Astrocyte (in vitro differentiated cells and primary cell): Measurements from ENCODE around the gene RBM20.

Experiments used
- EZH2 ChIP-seq: IDR thresholded peaks from 2 replicates; pipeline ENCODE4 v1.6.1; 2012; ENCODE audit warnings: mild to moderate bottlenecking, low read length, inconsistent platforms; ENCODE audit not compliant: insufficient read depth
- TF ChIP-seq, protein P1 (sequence below): IDR thresholded peaks from 2 replicates; pipeline ENCODE4 v1.5.1; 2011; ENCODE audit warnings: low read depth, mild to moderate bottlenecking, inconsistent platforms, low read length, moderate library complexity; ENCODE audit not compliant: insufficient read depth

GRCh38 chr10:110753462-110753861, 109.3 kb downstream of the RBM20 start:
- TF ChIP-seq, protein P1, sequence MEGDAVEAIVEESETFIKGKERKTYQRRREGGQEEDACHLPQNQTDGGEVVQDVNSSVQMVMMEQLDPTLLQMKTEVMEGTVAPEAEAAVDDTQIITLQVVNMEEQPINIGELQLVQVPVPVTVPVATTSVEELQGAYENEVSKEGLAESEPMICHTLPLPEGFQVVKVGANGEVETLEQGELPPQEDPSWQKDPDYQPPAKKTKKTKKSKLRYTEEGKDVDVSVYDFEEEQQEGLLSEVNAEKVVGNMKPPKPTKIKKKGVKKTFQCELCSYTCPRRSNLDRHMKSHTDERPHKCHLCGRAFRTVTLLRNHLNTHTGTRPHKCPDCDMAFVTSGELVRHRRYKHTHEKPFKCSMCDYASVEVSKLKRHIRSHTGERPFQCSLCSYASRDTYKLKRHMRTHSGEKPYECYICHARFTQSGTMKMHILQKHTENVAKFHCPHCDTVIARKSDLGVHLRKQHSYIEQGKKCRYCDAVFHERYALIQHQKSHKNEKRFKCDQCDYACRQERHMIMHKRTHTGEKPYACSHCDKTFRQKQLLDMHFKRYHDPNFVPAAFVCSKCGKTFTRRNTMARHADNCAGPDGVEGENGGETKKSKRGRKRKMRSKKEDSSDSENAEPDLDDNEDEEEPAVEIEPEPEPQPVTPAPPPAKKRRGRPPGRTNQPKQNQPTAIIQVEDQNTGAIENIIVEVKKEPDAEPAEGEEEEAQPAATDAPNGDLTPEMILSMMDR = no peak
- no peak for TF ChIP-seq EZH2
